ENCODE results near the gene FAM193A. TPM values are rescaled to one million over a fixed set of nuclear protein-coding genes. Genes with fewer than 3 reads are reported as not detected.

FAM193A gene
- total RNA-seq, 1 donor from 2014 or later, result 15.2 TPM

- no peak for DNase-seq (ENCODE audit: low read depth)
Observed at GRCh38 chr4:2689114-2689513, 152.7 kb downstream of the FAM193A start.

GRCh38 chr4:2689825-2690700 is 153.6 kb downstream of the FAM193A start:
- DNase-seq (ENCODE audit: low read depth), result no peak

GRCh38 chr4:2691313-2691712 is 154.9 kb downstream of the FAM193A start:
- DNase-seq (ENCODE audit: low read depth), result no peak

- no peak for DNase-seq (ENCODE audit: low read depth)
Observed at GRCh38 chr4:2691952-2692435, 155.5 kb downstream of the FAM193A start.

GRCh38 chr4:2694691-2695090 is 158.2 kb downstream of the FAM193A start:
- DNase-seq (ENCODE audit: low read depth), result no peak

- no peak for DNase-seq (ENCODE audit: low read depth)
Observed at GRCh38 chr4:2695346-2696060, 159.1 kb downstream of the FAM193A start.

GRCh38 chr4:2696423-2696822 is 160.0 kb downstream of the FAM193A start:
- DNase-seq (ENCODE audit: low read depth), result no peak

- DNase-seq (ENCODE audit: low read depth), result no peak
Observed at GRCh38 chr4:2697995-2698414, 161.6 kb downstream of the FAM193A start.

GRCh38 chr4:2698504-2698903 is 162.1 kb downstream of the FAM193A start:
- DNase-seq (ENCODE audit: low read depth), result no peak

GRCh38 chr4:2698951-2699505 is 162.6 kb downstream of the FAM193A start:
- DNase-seq (ENCODE audit: low read depth), result peak; percentile 22

GRCh38 chr4:2699534-2699933 is 163.1 kb downstream of the FAM193A start:
- DNase-seq (ENCODE audit: low read depth), result no peak

- DNase-seq (ENCODE audit: low read depth), result no peak
Observed at GRCh38 chr4:2700031-2700430, 163.6 kb downstream of the FAM193A start.

- DNase-seq (ENCODE audit: low read depth), result no peak
Observed at GRCh38 chr4:2702361-2702760, 165.9 kb downstream of the FAM193A start.

GRCh38 chr4:2702770-2703169 is 166.3 kb downstream of the FAM193A start:
- DNase-seq (ENCODE audit: low read depth), result no peak

- DNase-seq (ENCODE audit: low read depth), result peak; percentile 43
Observed at GRCh38 chr4:2712261-2712842, 175.9 kb downstream of the FAM193A start.

- DNase-seq (ENCODE audit: low read depth), result no peak
Observed at GRCh38 chr4:2713337-2713736, 176.9 kb downstream of the FAM193A start.

GRCh38 chr4:2714061-2714770 is 177.8 kb downstream of the FAM193A start:
- DNase-seq (ENCODE audit: low read depth), result no peak

- DNase-seq (ENCODE audit: low read depth), result no peak
Observed at GRCh38 chr4:2714918-2715317, 178.5 kb downstream of the FAM193A start.

- DNase-seq (ENCODE audit: low read depth), result no peak
Observed at GRCh38 chr4:2715426-2715825, 179.0 kb downstream of the FAM193A start.

GRCh38 chr4:2716236-2716635 is 179.8 kb downstream of the FAM193A start:
- no peak for DNase-seq (ENCODE audit: low read depth)

GRCh38 chr4:2721586-2721985 is 185.1 kb downstream of the FAM193A start:
- peak; percentile 22 for DNase-seq (ENCODE audit: low read depth)
